Iris pigment epithelial cell (primary cell): ENCODE data around the gene ERC2.
A peak's percentile ranks its signal among the peaks of the same experiment; 100 is the strongest.

ENCODE experiments used
- DNase-seq: peaks from one replicate; pipeline ENCODE4 v3.0.0-alpha.2; 2011; ENCODE audit warnings: low read depth

The ERC2 gene

DNA sequence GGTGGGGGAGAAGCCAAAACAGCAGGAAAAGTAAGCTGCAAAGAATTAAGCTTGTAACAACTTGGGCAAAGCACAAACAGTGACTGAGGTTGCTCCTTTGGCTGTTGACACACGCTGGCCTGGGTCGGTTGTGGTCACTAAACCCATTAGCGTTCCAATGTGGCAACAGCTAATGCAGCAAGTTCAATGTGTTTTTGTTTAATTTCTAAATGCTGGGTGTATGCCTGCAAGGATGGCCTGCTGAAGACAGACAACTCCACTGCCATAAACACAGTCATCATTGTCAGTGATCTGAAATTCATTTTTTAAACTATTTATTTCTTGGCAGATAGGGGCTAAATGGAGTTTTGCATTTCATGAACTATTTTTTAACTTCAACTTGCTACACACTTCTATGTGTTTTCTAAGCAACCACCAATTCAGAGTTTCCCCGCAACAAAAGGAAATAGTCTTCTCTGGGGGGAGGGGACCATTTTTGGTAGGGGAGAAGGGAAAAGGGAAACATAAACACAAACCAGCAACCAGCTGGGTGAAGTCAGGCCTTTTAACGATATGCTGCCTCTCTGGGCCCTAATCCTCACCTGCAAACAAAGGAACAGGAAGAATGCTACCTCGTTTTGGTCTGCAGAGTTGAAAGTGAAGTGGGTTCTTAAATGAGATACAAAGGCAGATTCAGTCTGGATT is 946.4 kb downstream of the ERC2 start:
- DNase-seq, result peak; percentile 56

DNA sequence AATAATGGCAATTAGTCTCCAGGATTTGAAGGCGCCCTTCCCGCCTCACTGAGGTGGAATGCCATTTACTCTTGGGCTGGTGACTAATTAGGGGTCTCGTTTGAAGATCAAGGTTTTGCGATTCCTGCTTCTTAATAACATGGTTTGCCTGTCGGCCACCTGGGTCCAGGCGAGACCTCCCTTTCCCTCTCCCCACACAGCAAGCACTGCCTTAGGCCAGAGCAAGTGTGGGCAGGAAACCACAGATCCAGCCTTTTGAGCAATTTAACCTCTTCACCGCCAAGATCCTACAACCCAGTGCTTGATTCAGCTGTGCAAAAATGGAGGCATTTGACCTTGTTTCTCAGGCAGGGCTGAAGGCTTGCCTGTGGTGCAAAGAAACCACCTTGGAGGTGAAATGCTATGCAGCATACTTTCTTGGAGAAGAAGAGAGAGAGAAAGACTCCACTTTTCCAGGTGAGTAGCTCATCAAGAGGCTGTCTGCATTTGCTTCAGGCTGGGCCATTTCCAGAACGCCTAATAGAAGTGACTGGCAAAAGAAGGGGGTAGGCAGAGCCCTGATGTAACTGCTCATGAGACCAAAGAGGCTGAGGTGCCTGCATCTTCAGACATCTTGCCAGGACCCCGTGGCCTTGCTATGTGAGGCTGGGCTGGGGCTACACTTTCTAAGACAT is 947.1 kb downstream of the ERC2 start:
- peak; percentile 34 for DNase-seq

DNA sequence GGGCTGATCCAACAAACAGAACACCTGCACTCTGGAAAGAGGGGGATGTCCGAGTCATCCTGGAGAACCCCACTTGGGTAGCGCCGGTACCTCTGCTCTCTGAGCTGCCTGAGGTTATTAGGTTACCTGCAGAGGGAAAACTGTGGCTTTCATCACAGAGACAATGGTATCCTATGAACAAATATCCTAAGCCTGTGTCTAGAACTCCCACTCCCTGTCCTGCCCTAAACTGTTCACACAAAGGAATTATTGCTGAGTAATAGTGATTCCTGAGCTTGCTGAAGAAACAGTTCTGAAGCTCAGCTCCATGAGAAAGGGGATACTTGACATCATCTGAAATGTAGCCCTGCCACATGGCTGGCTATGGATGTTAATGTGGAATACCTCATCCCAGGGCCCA is 949.2 kb downstream of the ERC2 start:
- peak; percentile 71 for DNase-seq

DNA sequence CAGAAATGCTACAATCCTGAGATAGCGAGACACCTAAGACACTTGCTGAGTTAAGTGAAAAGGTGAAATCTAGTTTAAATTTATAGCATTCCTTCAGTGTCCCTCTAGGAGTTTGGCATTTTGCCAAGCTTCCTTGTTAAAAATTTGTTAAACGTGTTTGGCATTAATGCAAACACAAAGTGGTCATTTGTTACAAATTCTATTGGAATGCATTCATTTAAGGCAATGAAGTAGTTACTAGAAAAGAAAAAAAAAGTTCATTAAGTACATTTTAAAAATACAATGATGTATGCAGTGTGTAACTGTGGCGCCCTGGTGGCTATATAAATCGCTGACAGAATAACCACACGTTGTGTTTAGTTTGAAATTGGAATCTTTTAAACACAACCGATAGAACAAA is 949.8 kb downstream of the ERC2 start:
- no peak for DNase-seq

DNA sequence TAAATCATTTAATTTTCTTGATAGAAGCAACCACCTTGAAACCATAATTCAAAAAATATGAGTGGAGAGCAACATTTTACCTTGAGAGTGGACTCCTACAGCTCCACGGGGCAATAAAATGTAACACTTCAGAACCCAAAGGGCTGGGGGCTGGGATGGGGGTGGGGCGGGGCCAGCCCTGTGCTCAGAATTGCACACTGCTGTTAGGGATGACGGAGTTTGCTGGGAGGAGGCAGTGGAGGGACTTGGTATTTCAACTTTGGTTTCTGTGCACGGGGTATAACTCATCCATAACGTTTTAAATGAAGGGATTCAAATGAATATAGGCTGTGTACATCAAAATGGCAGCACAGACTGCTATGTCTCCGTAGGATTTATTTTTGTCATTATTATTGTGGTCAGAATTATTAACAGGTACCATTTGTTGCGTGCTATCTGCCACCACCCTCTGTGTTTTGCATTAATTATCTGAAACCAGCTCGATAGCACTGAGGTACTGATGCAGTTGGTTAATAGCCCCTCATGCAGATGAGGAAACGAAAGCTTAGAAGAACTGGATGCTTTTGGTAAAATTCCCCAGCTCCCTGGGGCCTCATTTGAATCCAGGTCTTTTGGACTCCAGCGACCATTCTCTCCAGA is 951.8 kb downstream of the ERC2 start:
- DNase-seq, result no peak

DNA sequence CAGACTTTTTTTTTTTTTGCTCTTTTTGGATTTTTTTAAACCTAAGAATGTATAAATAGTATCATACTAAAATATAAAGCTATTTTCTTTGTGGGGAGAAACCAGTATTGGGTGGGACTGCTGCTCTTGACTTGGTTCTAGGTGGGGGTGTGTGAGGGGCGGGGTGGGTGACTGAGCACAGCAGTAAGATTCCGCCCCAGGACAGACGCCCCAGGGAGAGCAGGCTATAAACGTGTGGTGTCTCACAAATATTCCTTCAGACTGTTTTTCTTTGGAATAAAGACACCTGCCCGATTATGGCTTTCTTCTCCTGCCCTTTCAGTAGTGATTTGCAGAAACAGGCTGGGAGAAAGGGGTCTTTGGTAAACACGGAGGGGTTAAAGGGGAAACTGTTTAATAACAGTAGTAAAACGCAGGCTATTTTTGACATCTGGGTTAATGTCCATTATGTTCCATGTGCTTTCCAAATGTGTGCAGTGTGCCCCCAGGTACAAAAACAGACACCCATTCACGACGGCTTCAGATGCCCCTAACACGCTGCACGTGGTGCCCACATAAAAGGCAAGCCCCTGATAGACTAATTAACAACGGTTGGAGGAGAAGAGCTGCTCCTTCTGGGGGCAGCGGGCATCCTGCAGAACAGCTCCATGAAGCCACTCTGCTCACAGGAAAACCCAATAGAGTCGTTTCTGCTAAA is 952.6 kb downstream of the ERC2 start:
- DNase-seq, result no peak

DNA sequence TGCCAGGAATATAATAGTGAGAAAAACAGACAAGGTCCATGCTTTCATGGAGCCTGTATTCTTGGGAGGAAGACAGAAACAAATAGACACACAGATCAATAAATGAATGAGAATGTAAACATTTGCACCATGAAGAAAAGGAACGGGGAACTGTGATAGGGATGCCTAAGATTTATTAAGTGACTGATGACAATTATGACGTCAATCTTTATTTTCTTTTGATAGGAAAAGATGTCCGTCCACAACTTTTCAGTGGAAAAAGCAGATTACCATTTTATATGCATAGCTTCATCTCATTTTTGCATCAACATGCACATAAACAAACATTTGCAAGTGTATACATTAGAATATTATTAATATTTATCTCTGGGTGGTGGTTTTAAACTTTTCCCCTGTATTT is 953.3 kb downstream of the ERC2 start:
- no peak for DNase-seq

DNA sequence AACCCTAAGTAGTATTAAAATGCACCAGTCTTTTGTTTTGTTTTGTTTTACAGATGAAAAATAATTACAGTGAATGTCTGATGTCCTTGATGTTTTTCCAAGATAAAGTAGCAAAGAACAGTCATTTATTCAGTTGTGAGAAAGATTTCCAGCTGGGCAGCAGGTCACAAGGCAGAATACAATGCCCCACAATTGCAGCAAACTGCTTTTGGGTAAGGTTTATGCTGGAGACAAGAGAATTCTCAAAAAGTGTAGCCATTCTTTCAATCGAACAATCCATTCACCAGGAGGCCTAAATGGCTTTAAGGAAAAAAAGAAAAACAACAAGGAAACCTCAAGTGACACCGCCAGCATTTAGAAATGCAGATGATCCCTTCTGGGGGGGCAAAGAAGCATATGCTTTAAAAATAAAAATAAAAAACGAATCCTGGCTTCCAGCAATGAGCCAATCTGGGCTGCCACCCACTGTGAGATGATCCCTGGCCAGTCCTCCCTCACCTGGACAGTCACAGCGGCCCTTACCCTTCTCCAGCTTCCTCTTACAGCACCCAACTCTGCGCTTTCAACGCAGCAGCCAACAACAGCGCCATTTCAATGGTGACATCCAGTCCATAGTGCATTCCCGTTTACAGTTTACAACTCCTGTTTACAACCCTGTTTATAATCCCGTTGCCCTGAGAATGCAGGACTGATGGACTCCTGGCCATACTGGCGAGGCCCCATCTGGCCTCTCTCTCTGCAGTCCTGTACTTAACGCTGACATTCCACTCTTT is 955.5 kb downstream of the ERC2 start:
- DNase-seq, result no peak

DNA sequence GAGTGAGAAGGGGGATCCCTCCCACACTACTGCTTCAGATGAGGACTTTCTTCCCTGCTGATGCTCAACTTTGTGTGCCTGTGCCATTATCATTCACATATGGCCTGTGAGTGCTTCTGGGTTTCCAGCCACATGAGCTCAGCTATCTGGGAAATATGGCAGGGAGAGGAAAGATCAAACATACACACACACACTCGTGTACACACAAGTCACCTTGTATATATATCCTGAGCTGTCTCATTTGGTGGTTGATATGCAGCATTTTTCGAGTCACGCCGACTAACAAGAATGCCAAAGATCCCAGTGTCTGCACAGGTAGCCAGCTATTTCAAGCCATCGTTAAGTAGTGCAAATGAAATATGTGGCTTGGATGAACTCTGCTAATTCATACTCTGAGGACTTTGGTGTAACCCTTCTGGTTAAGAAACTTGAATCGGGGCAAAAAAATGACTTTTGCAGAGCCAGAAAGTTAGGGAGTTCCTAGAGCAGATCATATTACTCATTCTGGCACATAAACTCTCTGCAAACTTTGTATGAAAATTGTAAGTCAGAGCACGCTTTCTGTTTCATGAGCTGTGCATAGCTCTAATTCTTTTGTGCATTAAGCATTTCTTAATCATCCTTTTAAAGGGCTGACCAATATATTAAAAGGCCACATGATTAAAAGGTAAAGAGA is 956.2 kb downstream of the ERC2 start:
- peak; percentile 79 for DNase-seq

DNA sequence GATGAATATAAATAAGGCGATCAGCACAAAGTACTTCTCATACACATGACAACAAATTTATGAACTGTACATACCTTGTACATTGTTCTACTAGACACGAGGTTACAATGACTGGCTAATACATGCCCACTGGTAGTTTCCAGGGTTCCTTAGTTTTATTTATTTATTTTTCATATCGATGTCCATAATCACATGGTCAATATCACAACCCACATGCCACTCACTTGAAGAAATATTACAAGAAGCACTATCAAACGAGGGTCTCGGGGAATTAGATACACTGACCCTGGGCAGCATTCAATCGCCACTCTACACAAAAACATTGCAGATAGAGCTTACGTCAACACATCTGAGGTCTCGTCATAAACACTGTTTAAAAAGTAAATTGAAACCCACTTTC is 959.9 kb downstream of the ERC2 start:
- no peak for DNase-seq

DNA sequence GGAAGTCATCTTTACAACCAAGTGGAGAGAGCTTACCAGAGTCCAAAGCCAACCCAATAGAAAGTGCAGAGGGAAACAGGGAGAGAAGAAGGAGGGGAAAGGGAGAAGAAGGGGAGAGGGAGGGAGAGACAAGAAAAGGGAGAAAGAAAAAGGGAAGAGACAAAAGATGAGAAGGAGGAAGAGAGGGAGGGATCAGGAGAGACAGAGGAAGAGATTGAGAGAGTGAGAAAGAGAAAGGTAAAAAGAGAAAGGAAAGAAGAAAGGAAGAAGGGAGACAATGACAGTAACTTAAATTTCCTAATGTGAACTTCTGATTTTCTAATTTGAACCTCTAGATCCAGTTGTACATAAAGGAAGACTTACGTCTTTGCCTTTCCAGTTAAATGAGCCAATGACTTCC is 960.5 kb downstream of the ERC2 start:
- DNase-seq, result no peak

DNA sequence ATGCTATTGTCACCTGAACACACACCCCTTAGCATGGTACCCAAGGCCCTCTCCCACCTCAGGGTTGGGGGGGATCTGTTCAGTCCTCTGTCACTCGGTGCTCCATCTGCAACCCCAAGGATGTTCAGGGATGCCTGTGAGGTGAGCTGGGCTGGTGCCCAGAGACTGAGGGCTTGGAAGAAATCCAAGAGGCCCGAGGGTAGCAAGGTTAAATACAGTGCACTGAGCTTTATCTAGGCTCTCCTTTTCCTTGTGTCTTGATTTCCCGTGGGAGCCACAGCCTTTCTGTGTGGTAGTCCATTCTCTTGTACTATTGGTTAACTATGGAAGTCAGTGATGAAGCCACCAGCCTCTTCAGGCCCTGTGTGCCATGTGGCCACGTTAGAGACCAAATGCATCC is 962.5 kb downstream of the ERC2 start:
- DNase-seq, result no peak

DNA sequence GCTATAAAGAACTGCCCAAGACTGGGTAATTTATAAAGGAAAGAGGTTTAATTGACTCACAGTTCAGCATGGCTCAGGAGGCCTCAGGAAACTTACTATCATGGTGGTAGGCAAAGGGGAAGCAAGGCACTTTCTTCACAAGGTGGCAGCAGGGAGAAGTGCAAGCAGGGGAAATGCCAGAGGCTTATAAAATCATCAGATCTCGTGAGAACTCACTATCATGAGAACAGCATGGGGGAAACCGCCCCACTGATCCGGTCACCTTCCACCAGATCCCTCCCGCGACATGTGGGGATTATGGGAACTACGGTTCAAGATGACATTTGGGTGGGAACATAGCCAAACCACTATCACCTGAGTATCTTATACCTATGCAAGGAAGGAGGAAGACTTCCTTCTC is 963.2 kb downstream of the ERC2 start:
- peak; percentile 59 for DNase-seq

DNA sequence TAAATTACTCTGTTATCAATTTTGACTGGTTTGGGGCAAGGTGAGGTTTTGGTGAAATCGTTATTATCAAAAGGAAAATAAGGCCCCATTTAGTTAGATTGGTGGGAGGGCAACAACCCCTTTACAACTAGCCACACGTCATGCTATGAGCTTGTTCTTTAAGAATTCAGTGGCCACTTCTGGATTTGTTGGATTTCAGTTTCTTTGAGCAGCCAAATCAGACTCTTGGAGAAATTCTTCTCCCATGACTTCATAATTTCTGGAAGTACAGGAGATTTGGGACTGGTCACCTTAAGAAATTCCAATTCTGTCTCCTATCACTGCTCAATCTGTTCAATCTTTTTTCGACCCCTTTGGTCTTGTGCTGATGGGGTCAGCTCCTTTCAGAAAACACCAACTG is 966.4 kb downstream of the ERC2 start:
- DNase-seq, result no peak

DNA sequence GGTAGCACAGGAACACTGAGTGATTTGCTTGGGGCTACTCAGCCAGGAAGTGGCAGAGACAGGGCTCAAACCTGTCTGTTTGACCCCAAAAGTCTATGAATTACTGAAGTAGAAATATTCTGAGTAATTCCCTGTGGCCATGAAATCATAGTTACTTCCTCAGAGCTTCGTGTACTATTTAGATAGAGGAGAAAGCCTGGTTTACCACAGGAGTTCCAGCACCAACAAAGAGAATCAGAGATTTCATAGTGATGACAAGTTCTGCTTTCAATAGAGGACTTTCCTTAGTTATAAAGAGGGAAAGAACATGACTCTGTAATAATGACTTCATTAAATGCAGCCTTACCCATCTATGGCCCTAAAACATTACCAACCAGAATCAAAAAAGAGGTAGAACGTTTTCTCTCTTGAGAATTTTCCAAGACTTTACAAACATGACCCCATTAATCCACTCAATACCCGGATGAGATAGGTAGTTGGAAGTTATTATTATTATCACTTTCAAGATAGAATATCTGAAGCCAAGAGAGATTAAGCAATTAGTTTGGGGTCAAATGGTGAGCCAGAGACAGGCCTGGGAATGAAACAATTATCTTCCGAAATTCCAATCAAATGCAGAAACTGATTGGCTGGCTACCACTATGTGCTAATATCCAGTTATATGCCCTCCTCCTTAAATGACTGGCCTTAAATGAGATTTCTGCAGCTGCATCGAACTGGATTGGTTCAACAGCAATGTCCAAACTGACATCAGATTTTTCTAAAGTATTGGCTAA is 967.5 kb downstream of the ERC2 start:
- peak; percentile 76 for DNase-seq

DNA sequence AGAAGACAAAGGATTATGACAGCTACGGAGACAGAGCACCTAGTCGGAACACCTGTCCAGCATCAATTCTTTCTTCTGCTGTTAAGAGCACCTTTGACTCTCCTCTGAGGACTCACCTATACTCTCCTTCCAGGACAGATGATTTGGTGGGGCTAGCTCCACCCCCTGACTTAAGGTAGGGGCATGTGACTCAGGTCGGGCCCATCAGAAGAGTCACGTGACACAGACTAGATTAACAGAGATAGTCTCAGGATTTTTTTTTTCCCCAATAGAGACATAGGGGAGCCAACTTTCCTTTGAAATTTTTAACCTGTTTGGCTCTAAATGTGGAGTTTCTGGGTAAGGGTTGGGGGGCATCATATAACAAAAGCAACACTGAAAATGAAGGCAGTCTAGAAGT is 969.7 kb downstream of the ERC2 start:
- DNase-seq, result no peak

DNA sequence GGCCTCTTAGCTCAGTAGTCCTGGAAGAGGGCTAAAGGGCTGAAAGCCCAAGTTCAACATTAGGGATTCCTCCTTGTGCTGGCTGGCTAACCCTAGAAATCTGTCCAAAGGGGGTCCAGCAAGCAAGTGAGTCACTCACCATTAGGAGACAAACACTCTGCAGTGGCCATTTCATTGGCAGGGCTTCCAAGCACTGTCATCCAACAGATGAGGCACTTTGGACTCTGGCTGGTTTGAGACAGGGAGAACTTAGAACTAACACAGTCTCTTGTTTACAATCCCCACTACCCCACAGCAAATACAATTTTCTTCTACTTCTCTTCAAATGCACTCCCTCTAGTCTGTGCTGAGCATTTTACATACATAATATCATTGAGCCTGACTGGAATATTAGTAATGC is 971.0 kb downstream of the ERC2 start:
- DNase-seq, result no peak

DNA sequence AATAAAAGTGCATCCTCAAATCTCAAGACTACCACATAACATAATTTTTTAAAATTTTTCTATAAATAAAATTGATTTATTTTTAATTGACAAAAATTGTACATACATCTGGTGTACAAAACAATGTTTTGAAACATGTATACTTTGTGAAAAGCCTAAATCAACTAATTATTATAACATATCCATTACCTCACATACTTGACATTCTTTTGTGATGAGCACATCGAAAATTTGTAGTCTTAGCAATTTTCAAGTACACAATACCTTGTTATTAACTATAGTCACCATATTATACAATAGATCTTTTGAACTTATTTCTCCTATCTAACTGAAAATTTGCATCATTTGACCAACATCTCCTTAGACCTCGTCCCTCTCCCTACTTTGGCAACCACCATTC is 973.3 kb downstream of the ERC2 start:
- DNase-seq, result no peak

DNA sequence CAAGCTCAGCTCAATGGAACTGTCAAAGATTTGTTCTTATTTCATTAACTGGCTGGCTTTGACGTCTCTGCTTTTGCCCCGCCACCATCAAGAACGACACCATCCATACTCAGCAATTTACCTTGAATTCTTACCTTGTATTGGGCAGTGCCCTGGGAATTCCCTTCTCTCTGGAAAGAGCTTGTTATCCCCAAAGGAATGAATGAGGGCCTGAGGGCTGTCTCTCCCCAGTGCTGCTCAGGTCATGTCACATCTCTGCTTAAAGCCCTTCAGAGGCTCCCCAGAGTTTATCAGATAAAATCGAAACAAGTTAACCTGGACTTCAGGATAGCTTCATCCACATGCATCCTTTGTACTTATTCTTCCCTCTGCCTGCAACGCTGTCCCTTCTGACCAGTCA is 975.3 kb downstream of the ERC2 start:
- DNase-seq, result no peak

DNA sequence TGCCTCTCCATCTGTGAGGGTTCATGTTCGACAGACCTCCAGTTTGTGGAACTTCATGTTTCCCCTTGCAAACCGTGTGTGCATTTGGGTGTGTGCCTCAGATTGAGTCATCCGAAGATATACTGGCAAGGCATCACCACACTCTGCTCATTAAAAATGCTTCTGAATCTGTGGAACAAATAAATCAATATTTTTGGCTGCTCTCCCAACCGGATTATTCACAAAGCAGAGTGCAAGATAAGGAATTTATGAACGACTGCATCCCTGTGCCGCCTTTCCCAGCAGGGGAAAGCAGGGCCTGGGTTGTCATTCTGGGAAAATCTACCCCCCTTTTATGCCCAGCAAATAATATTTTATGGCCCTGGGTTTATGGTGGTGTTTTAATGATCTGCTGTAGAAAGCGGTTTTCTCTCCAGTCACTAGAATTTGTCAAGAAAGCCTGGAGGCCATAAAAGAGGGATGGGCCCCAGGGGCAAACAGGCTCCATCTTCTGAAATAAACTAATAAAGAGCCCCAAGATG is 976.9 kb downstream of the ERC2 start:
- peak; percentile 89 for DNase-seq
